ENCODE data around the gene PIK3R3.

DNA sequence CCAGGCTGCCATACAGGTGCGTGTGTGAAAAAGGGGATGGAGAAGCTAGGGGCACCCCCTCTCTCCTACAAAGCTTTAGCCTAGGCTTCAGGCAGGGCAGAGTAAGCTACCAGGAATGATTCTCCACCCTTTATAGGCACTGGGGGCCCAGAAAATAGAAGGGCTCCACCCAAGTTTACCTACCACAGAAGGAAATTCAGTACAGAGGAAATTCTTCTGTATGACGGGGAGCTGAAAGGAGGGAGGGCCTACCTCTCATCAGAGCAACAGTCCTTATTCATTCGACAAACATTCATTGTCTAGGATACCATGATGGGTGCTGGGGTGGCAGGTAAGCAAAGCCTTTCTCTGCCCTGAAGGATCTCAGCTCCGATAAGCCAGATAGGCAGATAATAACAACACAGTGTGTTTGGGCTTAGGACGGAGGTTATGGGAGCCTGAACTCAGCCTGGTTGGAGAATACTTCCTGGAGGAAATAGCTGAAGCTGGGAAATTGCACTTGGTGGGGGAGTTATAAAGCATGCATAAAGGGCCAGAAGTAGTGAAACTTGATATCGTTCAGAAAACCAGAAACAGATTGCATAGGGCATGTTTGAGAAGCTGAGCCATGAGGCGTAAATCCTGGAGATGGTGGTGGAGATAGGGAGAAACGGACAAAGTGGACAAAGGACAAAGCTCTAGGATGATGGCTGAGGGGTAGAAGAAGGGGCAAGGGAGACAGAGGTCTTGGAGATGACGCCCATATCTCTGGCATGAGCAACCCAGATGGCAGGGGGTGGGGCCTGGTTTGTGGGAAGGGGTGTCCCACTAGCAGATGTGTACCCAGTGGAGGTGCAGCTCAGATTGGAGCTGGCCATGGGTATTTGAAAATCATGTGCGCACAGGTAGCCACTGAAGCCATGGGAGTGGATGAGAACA lies 49.2 kb upstream of the PIK3R3 start:
- TF ChIP-seq, protein P1, sequence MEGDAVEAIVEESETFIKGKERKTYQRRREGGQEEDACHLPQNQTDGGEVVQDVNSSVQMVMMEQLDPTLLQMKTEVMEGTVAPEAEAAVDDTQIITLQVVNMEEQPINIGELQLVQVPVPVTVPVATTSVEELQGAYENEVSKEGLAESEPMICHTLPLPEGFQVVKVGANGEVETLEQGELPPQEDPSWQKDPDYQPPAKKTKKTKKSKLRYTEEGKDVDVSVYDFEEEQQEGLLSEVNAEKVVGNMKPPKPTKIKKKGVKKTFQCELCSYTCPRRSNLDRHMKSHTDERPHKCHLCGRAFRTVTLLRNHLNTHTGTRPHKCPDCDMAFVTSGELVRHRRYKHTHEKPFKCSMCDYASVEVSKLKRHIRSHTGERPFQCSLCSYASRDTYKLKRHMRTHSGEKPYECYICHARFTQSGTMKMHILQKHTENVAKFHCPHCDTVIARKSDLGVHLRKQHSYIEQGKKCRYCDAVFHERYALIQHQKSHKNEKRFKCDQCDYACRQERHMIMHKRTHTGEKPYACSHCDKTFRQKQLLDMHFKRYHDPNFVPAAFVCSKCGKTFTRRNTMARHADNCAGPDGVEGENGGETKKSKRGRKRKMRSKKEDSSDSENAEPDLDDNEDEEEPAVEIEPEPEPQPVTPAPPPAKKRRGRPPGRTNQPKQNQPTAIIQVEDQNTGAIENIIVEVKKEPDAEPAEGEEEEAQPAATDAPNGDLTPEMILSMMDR (IDR thresholded peaks at IDR 0.05): no peak
- TF ChIP-seq POLR2A (IDR thresholded peaks at IDR 0.05): no peak
